GM18499 (cell line): ENCODE measurements around the gene SAMSN1.

Source experiments
- ATAC-seq: cut with Tn5 transposase; IDR thresholded peaks from one replicate; pipeline ENCODE4 v1.9.1; 2021; ENCODE audit warnings: moderate number of reproducible peaks; ENCODE audit not compliant: insufficient read depth, unreplicated experiment

SAMSN1 gene

GRCh38 chr21:14452727-14453241, 93.3 kb downstream of the SAMSN1 start:
- ATAC-seq, result no peak

- ATAC-seq, result no peak
These were observed 93.9 kb downstream of the SAMSN1 start for GRCh38 chr21:14452031-14452726.

- no peak for ATAC-seq
These were observed 94.6 kb downstream of the SAMSN1 start for GRCh38 chr21:14451546-14451945.

- no peak for ATAC-seq
These were observed 97.3 kb downstream of the SAMSN1 start for GRCh38 chr21:14448784-14449183.

- no peak for ATAC-seq
These were observed 107.9 kb downstream of the SAMSN1 start for GRCh38 chr21:14438211-14438610.

- ATAC-seq, result no peak
These were observed 110.7 kb downstream of the SAMSN1 start for GRCh38 chr21:14435423-14435822.
